ENCODE results near the gene PDHB. TPM values are rescaled to one million over a fixed set of nuclear protein-coding genes. Genes with fewer than 3 reads are reported as not detected.

The PDHB gene
- total and polyA plus RNA-seq, 10 of the 15 experiments (the other 5 are each of a cell fraction or from before 2014, with no cell fraction given): 62.9 to 224 (median 93.2) TPM

DNA sequence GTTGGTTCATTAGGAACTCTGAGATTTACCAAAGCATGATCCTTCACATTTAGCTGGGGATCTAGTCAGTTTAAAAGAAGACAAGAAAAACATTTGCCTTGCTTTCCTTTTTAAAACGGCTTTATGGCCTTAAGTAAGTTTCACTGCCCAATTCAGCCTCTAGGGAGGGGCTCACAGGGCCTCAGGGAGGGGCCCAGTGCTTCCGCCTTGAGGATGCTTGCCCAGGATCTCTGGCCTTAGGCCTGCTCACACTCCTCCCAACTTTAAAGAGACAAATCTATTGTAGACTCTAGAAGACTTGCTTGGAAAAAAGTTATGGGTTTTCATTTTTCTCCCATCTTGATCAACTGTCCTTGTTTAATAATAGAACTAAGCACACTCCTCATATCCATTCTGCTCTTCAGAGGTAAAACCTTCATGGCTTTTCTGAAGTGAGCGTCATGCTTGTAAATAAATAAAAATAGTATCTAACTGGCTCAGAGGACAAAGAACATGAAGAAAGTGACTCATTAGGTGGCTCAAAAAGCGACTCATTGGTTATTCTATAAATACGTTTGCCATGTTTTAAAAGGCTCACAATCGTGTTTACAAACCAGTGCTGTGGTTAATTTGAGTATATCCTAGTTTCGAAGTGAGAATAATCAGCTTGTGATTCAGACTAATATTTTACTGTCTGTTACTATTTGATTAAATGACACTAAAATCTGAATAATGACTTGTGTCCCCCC, 13.7 kb downstream of the PDHB start (continued):
- TF ChIP-seq BCL3 (IDR thresholded peaks at IDR 0.05; ENCODE audit: borderline replicate concordance, insufficient read depth, low read depth, low read length, poor library complexity, severe bottlenecking): no peak

- in situ Hi-C loops (cut with MboI) (no loop called here), intact Hi-C loops (cut with micrococcal nuclease; ENCODE audit: unreplicated experiment) (no loop called here)
- ChIA-PET RAD21 (ENCODE audit: unreplicated experiment) (interaction anchor here (1.6 to 4.1 kb wide), 3 partner anchors 66 to 112 kb away, joined by 3 to 16 read pairs (median 6); partner anchors contain the start of genes HTD2 and RPP14), SMC1A (ENCODE audit: uncharacterized antibody, unreplicated experiment) (interaction anchor here (0.9 to 7.5 kb wide), 4 partner anchors 68 to 110 kb away, joined by 3 to 81 read pairs (median 12); partner anchors contain the start of genes HTD2, KCTD6, PXK and RPP14), POLR2A (interaction anchor here (0.6 kb wide), 1 partner anchor 222 kb away, joined by 9 read pairs; no protein-coding TSS in a partner anchor), CTCF (interaction anchor here (0.6 to 4.8 kb wide), 8 partner anchors 12 to 238 kb away, joined by 3 to 47 read pairs (median 4); partner anchors contain the start of genes HTD2 and RPP14)
- Histone ChIP-seq H3K36me3 (ENCODE audit: control insufficient read depth in 2 of 2, insufficient read depth in 2 of 2, low read length in 1 of 2) (peaks cover 4 to 10% of the 10 kb centered on the region in 2 experiments; a peak in 2 of 4 replicates), H4K20me1 (ENCODE audit: control insufficient read depth, insufficient read depth) (no peaks in the 10 kb centered on the region), H3K27ac (ENCODE audit: control insufficient read depth, insufficient read depth) (no peak overlapping the region), H3K4me1 (ENCODE audit: control insufficient read depth, insufficient read depth, low read length) (peaks cover 24% of the 10 kb centered on the region), H3K27me3 (replicated peaks in 1 of 2; ENCODE audit: control insufficient read depth in 2 of 2, insufficient read depth in 2 of 2, low read length in 1 of 2) (no peaks in the 10 kb centered on the region), H3K9me3 (replicated peaks; ENCODE audit: control insufficient read depth, insufficient read depth, low read length) (no peaks in the 10 kb centered on the region), H3K9ac (ENCODE audit: control insufficient read depth, insufficient read depth, low read length) (no peak overlapping the region), H3K4me2 (ENCODE audit: control insufficient read depth, insufficient read depth) (no peak overlapping the region), H3K79me2 (ENCODE audit: control insufficient read depth, insufficient read depth, low read length) (no peaks in the 10 kb centered on the region), H2AFZ (ENCODE audit: control insufficient read depth, low read depth, low read length) (no peak overlapping the region), H3K4me3 (no peak overlapping the region)
- BruUV-seq (replicated peaks): no TSS peak
- ATAC-seq: no peak
- no peak for FAIRE-seq
- DNase-seq (ENCODE audit: low read depth, low spot score): no peak
- 74% methylated on average over 6 of the region's 6 CpGs for WGBS (ENCODE audit: insufficient coverage, insufficient replicate concordance, low lambda C conversion rate, missing lambda C conversion rate)
- no peak for TF ChIP-seq SMAD1 (IDR thresholded peaks at IDR 0.05; ENCODE audit: low read depth, partially characterized antibody)
- TF ChIP-seq ZZZ3 (IDR thresholded peaks at IDR 0.05; ENCODE audit: control insufficient read depth, insufficient read length, low read depth): no peak
- no peak for TF ChIP-seq FOXM1 (IDR thresholded peaks at IDR 0.05; ENCODE audit: low read depth, low read length)
- no peak for TF ChIP-seq RFX5 (IDR thresholded peaks at IDR 0.05; ENCODE audit: low read depth, low read length)
- TF ChIP-seq PKNOX1 (IDR thresholded peaks at IDR 0.05): no peak
- TF ChIP-seq SKIL (IDR thresholded peaks at IDR 0.05; ENCODE audit: low read depth, poor library complexity, severe bottlenecking): no peak
- TF ChIP-seq, protein P1, sequence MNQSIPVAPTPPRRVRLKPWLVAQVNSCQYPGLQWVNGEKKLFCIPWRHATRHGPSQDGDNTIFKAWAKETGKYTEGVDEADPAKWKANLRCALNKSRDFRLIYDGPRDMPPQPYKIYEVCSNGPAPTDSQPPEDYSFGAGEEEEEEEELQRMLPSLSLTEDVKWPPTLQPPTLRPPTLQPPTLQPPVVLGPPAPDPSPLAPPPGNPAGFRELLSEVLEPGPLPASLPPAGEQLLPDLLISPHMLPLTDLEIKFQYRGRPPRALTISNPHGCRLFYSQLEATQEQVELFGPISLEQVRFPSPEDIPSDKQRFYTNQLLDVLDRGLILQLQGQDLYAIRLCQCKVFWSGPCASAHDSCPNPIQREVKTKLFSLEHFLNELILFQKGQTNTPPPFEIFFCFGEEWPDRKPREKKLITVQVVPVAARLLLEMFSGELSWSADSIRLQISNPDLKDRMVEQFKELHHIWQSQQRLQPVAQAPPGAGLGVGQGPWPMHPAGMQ (IDR thresholded peaks at IDR 0.05; ENCODE audit: borderline replicate concordance): no peak
- no peak for TF ChIP-seq TBL1XR1 (IDR thresholded peaks at IDR 0.05; ENCODE audit: low read depth, low read length)
- no peak for TF ChIP-seq MEF2A (IDR thresholded peaks at IDR 0.05; ENCODE audit: insufficient read depth, low read depth, low read length)
- TF ChIP-seq ZNF24 (IDR thresholded peaks at IDR 0.05): no peak
- TF ChIP-seq SP1 (IDR thresholded peaks at IDR 0.05; ENCODE audit: low read depth, low read length): no peak
- no peak for TF ChIP-seq WRNIP1 (IDR thresholded peaks at IDR 0.05; ENCODE audit: borderline replicate concordance, low read depth, low read length)
- no peak for TF ChIP-seq PML (IDR thresholded peaks at IDR 0.05; ENCODE audit: low read length)
- TF ChIP-seq RUNX3 (IDR thresholded peaks at IDR 0.05; ENCODE audit: low read length): no peak
- no peak for TF ChIP-seq RAD51 (IDR thresholded peaks at IDR 0.05)
Measured at GRCh38 chr3:58418227-58418626, 15.4 kb downstream of the PDHB start.

Data from GM12878 (cell line).